CD4-positive, alpha-beta T cell treated with Interferon gamma for 1 hour (primary cell): ENCODE results near the gene ZNF711.
"Not testable (repeated sequence)": the region's sequence is repeated elsewhere in the genome, so short reads cannot be mapped to it uniquely, and the experiment has no call there.

ENCODE experiments used
- DNase-seq: peaks from one replicate; pipeline ENCODE4 v3.0.0-alpha.2; 2020

Gene ZNF711

DNA sequence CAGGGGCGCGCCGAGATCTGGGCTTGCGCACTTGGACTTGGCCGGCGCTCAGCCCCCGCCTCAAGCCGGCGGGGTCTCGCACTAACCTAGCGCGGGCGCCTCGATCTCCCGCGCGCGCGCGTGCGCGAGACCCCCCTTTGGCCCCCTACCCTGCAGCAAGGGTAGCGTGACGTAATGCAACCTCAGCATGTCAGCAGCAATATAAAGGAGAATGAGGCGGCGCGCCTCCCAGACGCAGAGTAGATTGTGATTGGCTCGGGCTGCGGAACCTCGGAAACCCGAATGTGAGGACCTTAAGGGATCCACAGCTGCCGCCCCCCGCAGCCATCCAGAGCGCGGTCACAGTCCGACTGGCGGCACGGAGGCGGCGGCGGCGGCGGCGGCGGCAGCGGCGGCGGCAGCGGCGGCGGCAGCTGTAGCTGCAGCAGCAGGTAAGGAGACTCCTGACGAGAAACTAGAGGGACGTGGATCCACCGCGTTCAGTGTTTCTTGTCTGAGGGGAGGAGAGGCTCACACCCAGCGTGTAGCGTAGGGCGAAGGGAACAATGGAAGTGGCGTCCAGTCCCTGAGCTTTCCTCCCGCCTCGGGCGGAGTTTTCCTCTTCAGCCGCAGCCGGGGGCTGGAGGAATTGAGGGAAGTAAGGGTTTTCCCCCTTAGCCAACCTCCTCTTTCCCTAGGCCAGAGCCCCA lies at the start of gene ZNF711, which contains the start of gene SATL1:
ZNF711 (plus strand) TSS at position 231 of the 689 bp plus-strand sequence. CDS start 3,582 bp downstream, outside the sequence.
SATL1 (minus strand) TSS at position 19 of the 689 bp plus-strand sequence. CDS start 134,811 bp downstream, outside the sequence.
- peak; percentile 46 for DNase-seq

- DNase-seq = no peak
Observed at GRCh38 chrX:85196319-85196718, 47.5 kb upstream of the ZNF711 start.

DNA sequence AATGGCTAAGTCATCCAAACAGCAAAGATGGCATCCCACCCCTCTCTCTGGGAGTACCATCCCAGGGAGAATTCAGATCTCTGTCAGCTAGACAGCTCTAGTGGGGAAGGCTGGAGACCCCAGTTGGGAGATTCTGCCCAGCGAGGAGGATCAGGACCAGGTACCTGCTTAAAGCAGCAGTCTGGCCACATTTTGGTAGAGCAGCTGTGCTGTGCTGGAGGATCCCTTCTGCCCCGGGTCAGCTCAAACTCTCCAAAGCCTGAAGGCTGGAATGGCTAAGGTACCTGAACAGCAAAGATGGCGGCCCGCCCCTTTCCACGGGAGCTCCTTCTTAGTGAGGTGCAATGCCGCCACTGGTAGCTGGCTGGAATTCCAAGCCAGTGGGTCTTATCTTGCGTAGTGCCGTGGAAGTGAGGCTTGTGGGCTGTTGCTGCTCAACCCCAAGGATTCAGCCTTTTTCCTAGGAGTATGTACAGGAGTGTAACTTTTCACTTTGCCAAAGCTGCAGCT lies 40.3 kb upstream of the ZNF711 start:
- no peak for DNase-seq

DNA sequence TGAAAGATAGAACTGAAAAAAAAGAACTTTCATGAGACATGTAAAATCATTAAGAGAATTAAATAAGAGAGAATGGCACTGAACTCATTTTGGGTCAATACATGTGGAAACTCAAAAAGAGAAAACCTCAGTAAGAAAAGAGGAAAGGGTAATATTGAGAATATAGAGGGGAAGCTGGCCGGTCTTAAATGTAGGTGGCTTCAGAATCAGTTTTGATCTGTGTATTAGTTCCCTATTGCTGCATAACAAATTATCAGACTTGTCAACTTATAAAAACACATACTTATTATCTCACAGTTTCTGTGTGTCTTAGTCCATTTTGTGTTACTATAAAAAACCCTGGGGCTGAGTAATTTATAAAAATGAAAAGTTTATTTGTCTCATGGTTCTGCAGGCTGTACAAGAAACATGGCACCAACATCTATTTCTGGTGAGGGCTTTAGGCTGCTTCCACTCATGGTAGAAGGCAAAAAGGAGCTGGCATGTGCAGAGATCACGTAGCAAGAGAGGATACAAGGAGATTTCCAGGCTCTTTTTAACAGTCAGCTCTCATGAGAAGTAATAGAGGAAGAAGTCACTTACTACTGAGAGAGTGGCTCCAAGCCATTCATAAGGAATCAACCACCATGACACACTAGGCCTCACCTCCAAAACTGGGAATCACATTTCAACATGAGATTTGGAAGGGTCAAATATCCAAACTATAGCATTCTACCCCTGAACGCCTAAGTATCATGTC lies 29.8 kb upstream of the ZNF711 start:
- DNase-seq = no peak

GRCh38 chrX:85215946-85216345 lies 27.8 kb upstream of the ZNF711 start:
- no peak for DNase-seq

- DNase-seq = no peak
Observed at GRCh38 chrX:85221361-85221760, 22.4 kb upstream of the ZNF711 start.

DNA sequence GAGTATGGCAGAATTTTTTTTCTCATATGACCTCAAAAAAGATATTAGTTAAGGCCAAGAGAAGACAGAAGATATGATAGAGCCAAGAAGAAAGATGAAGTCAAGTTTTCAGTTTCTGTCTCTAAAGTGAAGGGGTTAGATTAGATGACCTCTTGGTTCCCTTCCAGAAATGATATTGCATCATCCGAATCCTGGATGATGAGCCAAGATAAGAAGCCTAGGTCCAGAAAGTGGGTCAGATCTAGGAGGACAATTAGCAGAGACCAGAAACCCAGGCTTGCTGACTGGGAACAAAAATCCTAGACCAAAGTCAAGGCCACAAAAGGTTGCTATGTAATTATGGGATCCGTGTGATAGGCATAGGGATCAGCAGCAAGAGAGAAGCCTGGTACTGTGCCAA lies 20.4 kb upstream of the ZNF711 start:
- DNase-seq = no peak

GRCh38 chrX:85243155-85243554 lies 636 bp upstream of the ZNF711 start:
- DNase-seq = no peak

DNA sequence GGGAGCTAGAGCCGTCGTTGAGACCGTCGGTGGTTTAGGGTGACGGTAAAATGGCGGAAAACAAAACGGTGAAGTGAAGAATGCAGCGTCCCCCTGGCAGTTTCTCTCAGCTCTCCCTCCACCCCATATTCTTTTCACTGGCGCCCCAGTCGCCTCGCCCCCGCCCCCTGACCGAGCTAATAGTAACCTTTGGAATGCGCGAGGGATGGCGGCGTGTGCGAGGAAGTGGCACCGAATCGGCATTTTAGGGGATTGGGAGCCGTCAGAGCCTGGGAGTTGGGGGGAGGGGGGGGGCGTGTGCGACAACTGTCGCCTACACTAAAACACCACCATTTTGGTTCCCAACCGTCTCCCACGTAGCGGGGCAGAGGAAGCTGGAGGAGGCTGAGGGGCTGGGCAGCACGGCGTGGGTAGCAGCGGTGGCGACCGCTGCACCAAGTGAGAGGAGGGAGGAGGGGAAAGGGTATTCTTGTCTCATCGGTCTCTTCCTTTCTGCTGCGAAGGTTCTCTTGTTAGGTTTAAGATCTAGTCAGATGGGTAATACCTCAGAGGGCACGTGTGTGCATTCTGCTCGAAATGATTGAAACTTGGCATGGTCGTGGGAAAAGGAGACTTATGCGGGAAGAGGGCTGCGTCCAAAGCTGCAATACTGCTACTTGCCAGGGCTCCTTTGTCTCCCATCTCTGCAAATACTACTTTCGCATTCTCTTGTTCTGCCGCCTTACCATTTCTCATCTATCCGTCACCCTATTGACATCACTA lies 840 bp downstream of the ZNF711 start:
- no peak for DNase-seq

- not testable (repeated sequence) for DNase-seq
Observed at GRCh38 chrX:85285286-85285685, 41.5 kb downstream of the ZNF711 start.

DNA sequence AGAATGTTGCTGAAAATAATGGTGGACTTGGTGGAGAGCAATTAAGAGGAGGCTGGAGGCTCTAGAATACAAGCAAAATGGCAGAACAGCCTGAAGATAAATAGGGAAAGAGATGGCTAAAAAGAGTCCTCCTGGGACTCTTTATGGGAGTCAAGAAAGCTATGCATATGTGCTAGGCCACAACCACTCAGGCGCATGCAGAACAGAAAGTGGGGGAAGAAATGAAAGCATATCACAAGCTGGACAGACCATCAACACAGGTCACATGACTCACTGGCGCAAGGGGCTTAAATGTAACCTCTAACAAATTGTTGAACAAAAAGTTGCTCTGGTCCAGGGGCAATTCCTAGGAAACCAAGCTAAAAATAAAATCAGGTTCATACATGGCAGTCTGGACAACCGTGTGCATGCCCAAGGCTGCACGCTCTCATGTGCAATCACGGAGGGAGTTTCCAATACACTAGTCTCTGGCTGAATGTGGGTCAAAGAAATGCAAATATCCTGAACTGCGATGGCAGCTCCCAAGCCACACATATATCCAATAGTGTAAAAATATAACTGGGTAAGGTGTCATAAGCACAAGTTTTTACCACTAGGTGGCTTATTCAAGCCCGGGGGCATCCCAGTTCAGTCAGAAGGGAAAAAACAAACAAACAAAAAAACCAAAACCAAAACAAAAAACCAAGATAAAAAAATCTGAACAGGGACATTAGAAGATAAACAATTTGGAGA lies 45.4 kb downstream of the ZNF711 start:
- DNase-seq = no peak

GRCh38 chrX:85303544-85303943 lies 59.8 kb downstream of the ZNF711 start:
- DNase-seq = no peak

DNA sequence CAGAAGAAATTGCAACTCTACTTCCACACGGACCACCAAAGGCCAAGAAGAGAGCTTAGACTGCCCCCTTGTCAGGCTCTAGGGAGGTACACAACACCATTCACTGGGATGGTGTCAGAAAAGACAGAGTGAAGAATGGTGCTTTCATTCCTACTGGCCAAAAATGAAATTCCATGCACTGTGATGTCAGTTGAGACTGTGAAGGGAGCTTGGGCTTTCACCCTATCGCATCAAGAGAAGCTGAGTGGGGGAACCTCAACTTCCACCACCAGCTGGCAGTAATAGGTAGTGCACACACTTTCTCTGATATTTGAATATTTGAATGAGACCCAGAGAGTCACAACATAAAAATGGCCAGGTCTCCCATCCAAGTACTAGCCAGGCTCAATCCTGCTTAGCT lies 65.9 kb downstream of the ZNF711 start:
- no peak for DNase-seq

- not testable (repeated sequence) for DNase-seq
Observed at GRCh38 chrX:85311348-85311747, 67.6 kb downstream of the ZNF711 start.
